ENCODE measurements around the gene PAPLN.
A peak's percentile ranks its signal among the peaks of the same experiment; 100 is the strongest.

PAPLN gene

GRCh38 chr14:73285979-73286378 is 48.7 kb downstream of the PAPLN start:
- Histone ChIP-seq H3K36me3 (ENCODE audit: insufficient read depth, low read length) (peaks cover 11% of the 10 kb centered on the region; the same call in 1 of the 2 replicates), H3K27ac (ENCODE audit: low read depth, low read length, poor library complexity, severe bottlenecking) (no peak overlapping the region), H3K4me1 (ENCODE audit: insufficient read depth, low read length, severe bottlenecking) (peaks cover 9% of the 10 kb centered on the region)

GRCh38 chr14:73286598-73286997 is 49.3 kb downstream of the PAPLN start:
- no peak overlapping the region for H2AFZ ChIP-seq (ENCODE audit: low read length)
- H3K4me1 ChIP-seq (ENCODE audit: insufficient read depth, low read length, severe bottlenecking), result peaks cover 9% of the 10 kb centered on the region
- no peaks in the 10 kb centered on the region for H3K9me2 ChIP-seq (ENCODE audit: low read depth, low read length)
- H4K20me1 ChIP-seq (ENCODE audit: insufficient read depth, low read length), result no peaks in the 10 kb centered on the region
- H3K36me3 ChIP-seq (ENCODE audit: insufficient read depth, low read length), result peaks cover 11% of the 10 kb centered on the region; the same call in 1 of the 2 replicates
- H3K4me3 ChIP-seq (ENCODE audit: low read depth, low read length, poor library complexity, severe bottlenecking), result no peak overlapping the region
- H3K27ac ChIP-seq (ENCODE audit: low read depth, low read length, poor library complexity, severe bottlenecking), result no peak overlapping the region
- 0 out of 2 replicates have a peak overlapping the region, but pooled peaks have one; percentile 10 for H3K9ac ChIP-seq (ENCODE audit: low read length)
- no peaks in the 10 kb centered on the region for H3K27me3 ChIP-seq (ENCODE audit: insufficient read depth, low read length)
- H3K4me2 ChIP-seq (ENCODE audit: low read length), result no peak overlapping the region
- H3K9me3 ChIP-seq (ENCODE audit: low read length), result no peaks in the 10 kb centered on the region
- no peaks in the 10 kb centered on the region for H3K79me2 ChIP-seq (ENCODE audit: insufficient read depth, low read length)
- no peaks in the 10 kb centered on the region for H3F3A ChIP-seq (ENCODE audit: insufficient read depth, low read length)
- TF ChIP-seq, protein P1, sequence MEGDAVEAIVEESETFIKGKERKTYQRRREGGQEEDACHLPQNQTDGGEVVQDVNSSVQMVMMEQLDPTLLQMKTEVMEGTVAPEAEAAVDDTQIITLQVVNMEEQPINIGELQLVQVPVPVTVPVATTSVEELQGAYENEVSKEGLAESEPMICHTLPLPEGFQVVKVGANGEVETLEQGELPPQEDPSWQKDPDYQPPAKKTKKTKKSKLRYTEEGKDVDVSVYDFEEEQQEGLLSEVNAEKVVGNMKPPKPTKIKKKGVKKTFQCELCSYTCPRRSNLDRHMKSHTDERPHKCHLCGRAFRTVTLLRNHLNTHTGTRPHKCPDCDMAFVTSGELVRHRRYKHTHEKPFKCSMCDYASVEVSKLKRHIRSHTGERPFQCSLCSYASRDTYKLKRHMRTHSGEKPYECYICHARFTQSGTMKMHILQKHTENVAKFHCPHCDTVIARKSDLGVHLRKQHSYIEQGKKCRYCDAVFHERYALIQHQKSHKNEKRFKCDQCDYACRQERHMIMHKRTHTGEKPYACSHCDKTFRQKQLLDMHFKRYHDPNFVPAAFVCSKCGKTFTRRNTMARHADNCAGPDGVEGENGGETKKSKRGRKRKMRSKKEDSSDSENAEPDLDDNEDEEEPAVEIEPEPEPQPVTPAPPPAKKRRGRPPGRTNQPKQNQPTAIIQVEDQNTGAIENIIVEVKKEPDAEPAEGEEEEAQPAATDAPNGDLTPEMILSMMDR (IDR thresholded peaks at IDR 0.05; ENCODE audit: low read length), result no peak
- no peak for TF ChIP-seq EZH2 (IDR thresholded peaks at IDR 0.05; ENCODE audit: borderline replicate concordance, low read length)

More at GRCh38 chr14:73285979-73286378, 48.7 kb downstream of the PAPLN start:
- no peaks in the 10 kb centered on the region for H3K9me3 ChIP-seq (ENCODE audit: low read length)
- H4K20me1 ChIP-seq (ENCODE audit: insufficient read depth, low read length), result no peaks in the 10 kb centered on the region
- no peak overlapping the region for H3K9ac ChIP-seq (ENCODE audit: low read length)
- TF ChIP-seq, protein P1 (IDR thresholded peaks at IDR 0.05; ENCODE audit: low read length), result no peak
- no peak for TF ChIP-seq EZH2 (IDR thresholded peaks at IDR 0.05; ENCODE audit: borderline replicate concordance, low read length)
- no peaks in the 10 kb centered on the region for H3K79me2 ChIP-seq (ENCODE audit: insufficient read depth, low read length)
- H3K27me3 ChIP-seq (ENCODE audit: insufficient read depth, low read length), result no peaks in the 10 kb centered on the region
- H3K4me2 ChIP-seq (ENCODE audit: low read length), result no peak overlapping the region
- no peak overlapping the region for H3K4me3 ChIP-seq (ENCODE audit: low read depth, low read length, poor library complexity, severe bottlenecking)
- no peak overlapping the region for H2AFZ ChIP-seq (ENCODE audit: low read length)
- H3F3A ChIP-seq (ENCODE audit: insufficient read depth, low read length), result no peaks in the 10 kb centered on the region
- no peaks in the 10 kb centered on the region for H3K9me2 ChIP-seq (ENCODE audit: low read depth, low read length)

GRCh38 chr14:73287071-73287470 is 49.8 kb downstream of the PAPLN start:
- no peak overlapping the region for H3K4me3 ChIP-seq (ENCODE audit: low read depth, low read length, poor library complexity, severe bottlenecking)
- no peaks in the 10 kb centered on the region for H4K20me1 ChIP-seq (ENCODE audit: insufficient read depth, low read length)
- H3K27me3 ChIP-seq (ENCODE audit: insufficient read depth, low read length), result no peaks in the 10 kb centered on the region
- no peaks in the 10 kb centered on the region for H3K9me2 ChIP-seq (ENCODE audit: low read depth, low read length)
- no peak for TF ChIP-seq EZH2 (IDR thresholded peaks at IDR 0.05; ENCODE audit: borderline replicate concordance, low read length)
- TF ChIP-seq, protein P1 (IDR thresholded peaks at IDR 0.05; ENCODE audit: low read length), result no peak
- no peaks in the 10 kb centered on the region for H3K79me2 ChIP-seq (ENCODE audit: insufficient read depth, low read length)
- H3K9ac ChIP-seq (ENCODE audit: low read length), result no peak overlapping the region
- H2AFZ ChIP-seq (ENCODE audit: low read length), result no peak overlapping the region
- peaks cover 10% of the 10 kb centered on the region; the same call in 1 of the 2 replicates for H3K36me3 ChIP-seq (ENCODE audit: insufficient read depth, low read length)
- H3K4me2 ChIP-seq (ENCODE audit: low read length), result no peak overlapping the region
- no peak overlapping the region for H3K27ac ChIP-seq (ENCODE audit: low read depth, low read length, poor library complexity, severe bottlenecking)
- H3K9me3 ChIP-seq (ENCODE audit: low read length), result no peaks in the 10 kb centered on the region
- peaks cover 9% of the 10 kb centered on the region for H3K4me1 ChIP-seq (ENCODE audit: insufficient read depth, low read length, severe bottlenecking)
- no peaks in the 10 kb centered on the region for H3F3A ChIP-seq (ENCODE audit: insufficient read depth, low read length)
